MM.1S (cell line): ENCODE results near the gene ZNF618.

ENCODE experiments used
- DNase-seq: peaks from one replicate; pipeline ENCODE4 v3.0.0-alpha.2; 2015
- H2AFZ ChIP-seq: fragments of 300-600 bp; sonication (generic); 2 replicates; pipeline ENCODE4 v1.6.0; 2016; ENCODE audit warnings: antibody characterized with exemption, low read length
- H3F3A ChIP-seq: fragments of 300-600 bp; sonication (generic); 2 replicates; pipeline ENCODE4 v1.6.1; 2016; ENCODE audit warnings: mild to moderate bottlenecking, antibody characterized with exemption, low read length, moderate library complexity, mixed read lengths; ENCODE audit not compliant: insufficient read depth
- H3K27ac ChIP-seq: fragments of 300-600 bp; sonication (generic); 2 replicates; pipeline ENCODE4 v1.5.1; 2016; ENCODE audit warnings: mild to moderate bottlenecking, low read length
- H3K27me3 ChIP-seq: fragments of 300-600 bp; sonication (generic); replicated peaks from 2 replicates; pipeline ENCODE4 v1.6.0; 2016; ENCODE audit warnings: low read length; ENCODE audit not compliant: insufficient read depth
- H3K36me3 ChIP-seq: fragments of 300-600 bp; sonication (generic); replicated peaks from 2 replicates; pipeline ENCODE4 v1.6.1; 2016; ENCODE audit warnings: mild to moderate bottlenecking, low read length, mixed read lengths; ENCODE audit not compliant: insufficient read depth
- H3K4me1 ChIP-seq: fragments of 300-600 bp; sonication (generic); 2 replicates; pipeline ENCODE4 v1.6.1; 2016; ENCODE audit warnings: low read length, mixed read lengths
- H3K4me2 ChIP-seq: fragments of 300-600 bp; sonication (generic); 2 replicates; pipeline ENCODE4 v1.6.0; 2016; ENCODE audit warnings: low read depth, low read length
- H3K4me3 ChIP-seq: fragments of 300-600 bp; sonication (generic); 2 replicates; pipeline ENCODE4 v1.5.1; 2016; ENCODE audit warnings: low read length, mixed read lengths
- H3K79me2 ChIP-seq: fragments of 300-600 bp; sonication (generic); 2 replicates; pipeline ENCODE4 v1.6.1; 2016; ENCODE audit warnings: mixed run types, low read length, mixed read lengths
- H3K9ac ChIP-seq: fragments of 300-600 bp; sonication (generic); 2 replicates; pipeline ENCODE4 v1.6.1; 2016; ENCODE audit warnings: low read length, mixed read lengths
- H3K9me2 ChIP-seq: fragments of 300-600 bp; sonication (generic); replicated peaks from 2 replicates; pipeline ENCODE4 v1.6.1; 2016; ENCODE audit warnings: mild to moderate bottlenecking, low read length, mixed read lengths; ENCODE audit not compliant: insufficient read depth
- H3K9me3 ChIP-seq: fragments of 300-600 bp; sonication (generic); replicated peaks from 2 replicates; pipeline ENCODE4 v1.6.1; 2016; ENCODE audit warnings: mild to moderate bottlenecking, low read length, mixed read lengths; ENCODE audit not compliant: insufficient read depth
- H4K20me1 ChIP-seq: fragments of 300-600 bp; sonication (generic); 2 replicates; pipeline ENCODE4 v1.6.1; 2016; ENCODE audit warnings: mild to moderate bottlenecking, low read length, moderate library complexity, mixed read lengths; ENCODE audit not compliant: insufficient read depth
- EZH2 ChIP-seq: fragments of 300-600 bp; sonication (generic); optimal IDR thresholded peaks from 2 replicates; pipeline ENCODE3; 2017; ENCODE audit warnings: low read depth, mild to moderate bottlenecking, antibody characterized with exemption, low read length, mixed read lengths
- EZH2phosphoT487 ChIP-seq: fragments of 300-600 bp; sonication (generic); IDR thresholded peaks from 2 replicates; pipeline ENCODE4 v1.6.1; 2018; ENCODE audit warnings: antibody characterized with exemption, low read length
- TF ChIP-seq, protein P1 (sequence below): fragments of 300-600 bp; sonication (generic); IDR thresholded peaks from 2 replicates; pipeline ENCODE4 v1.5.1; 2016; ENCODE audit warnings: antibody characterized with exemption, low read length, mixed read lengths

The ZNF618 gene

DNA sequence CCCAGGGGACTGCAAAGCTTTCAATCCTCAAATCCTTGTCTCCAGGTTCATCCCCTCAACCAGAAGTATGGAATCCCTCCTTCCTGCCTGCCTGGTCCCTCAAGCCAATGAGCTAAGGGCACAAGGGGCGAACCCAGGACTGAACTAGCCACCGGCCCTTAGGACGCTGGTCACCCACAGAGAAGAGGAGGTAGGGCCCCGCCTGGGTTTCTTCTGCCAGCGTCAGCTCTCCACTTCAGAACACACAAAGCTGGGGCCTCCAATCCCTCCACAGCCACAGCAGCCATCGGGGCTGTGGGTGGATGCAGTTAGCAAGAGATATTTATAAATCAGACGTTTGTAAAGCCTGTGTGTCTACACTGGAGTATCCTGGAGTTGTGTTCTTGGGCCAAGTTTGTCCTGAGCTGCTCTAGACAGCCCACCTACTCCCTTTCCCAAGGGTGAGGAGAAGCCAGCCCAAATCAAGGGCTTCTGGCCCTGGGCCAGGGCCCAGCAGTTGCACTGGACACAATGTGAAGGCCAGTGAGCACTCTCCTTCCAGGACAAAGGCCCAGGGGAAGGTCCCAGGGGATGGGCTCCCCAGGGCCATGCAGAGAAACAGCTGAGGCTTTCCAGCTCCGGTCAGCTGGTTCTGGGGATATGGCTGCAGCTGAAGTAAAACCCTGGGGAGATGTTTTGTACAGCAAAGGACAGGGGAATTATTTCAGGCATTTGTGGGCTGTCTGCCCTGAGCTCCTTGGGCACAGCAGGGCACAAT is 183.1 kb downstream of the ZNF618 start:
- no peak overlapping the region for H3K27ac ChIP-seq
- TF ChIP-seq EZH2 = no peak
- TF ChIP-seq EZH2phosphoT487 = no peak
- TF ChIP-seq, protein P1, sequence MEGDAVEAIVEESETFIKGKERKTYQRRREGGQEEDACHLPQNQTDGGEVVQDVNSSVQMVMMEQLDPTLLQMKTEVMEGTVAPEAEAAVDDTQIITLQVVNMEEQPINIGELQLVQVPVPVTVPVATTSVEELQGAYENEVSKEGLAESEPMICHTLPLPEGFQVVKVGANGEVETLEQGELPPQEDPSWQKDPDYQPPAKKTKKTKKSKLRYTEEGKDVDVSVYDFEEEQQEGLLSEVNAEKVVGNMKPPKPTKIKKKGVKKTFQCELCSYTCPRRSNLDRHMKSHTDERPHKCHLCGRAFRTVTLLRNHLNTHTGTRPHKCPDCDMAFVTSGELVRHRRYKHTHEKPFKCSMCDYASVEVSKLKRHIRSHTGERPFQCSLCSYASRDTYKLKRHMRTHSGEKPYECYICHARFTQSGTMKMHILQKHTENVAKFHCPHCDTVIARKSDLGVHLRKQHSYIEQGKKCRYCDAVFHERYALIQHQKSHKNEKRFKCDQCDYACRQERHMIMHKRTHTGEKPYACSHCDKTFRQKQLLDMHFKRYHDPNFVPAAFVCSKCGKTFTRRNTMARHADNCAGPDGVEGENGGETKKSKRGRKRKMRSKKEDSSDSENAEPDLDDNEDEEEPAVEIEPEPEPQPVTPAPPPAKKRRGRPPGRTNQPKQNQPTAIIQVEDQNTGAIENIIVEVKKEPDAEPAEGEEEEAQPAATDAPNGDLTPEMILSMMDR = no peak
- H3K27me3 ChIP-seq = no peaks in the 10 kb centered on the region
- no peaks in the 10 kb centered on the region for H3K79me2 ChIP-seq
- no peak for DNase-seq
- no peak overlapping the region for H3K4me2 ChIP-seq
- no peaks in the 10 kb centered on the region for H3K9me3 ChIP-seq
- H3K36me3 ChIP-seq = no peaks in the 10 kb centered on the region
- no peaks in the 10 kb centered on the region for H3K9me2 ChIP-seq
- H3K4me1 ChIP-seq = no peaks in the 10 kb centered on the region
- no peak overlapping the region for H3K9ac ChIP-seq
- no peak overlapping the region for H3K4me3 ChIP-seq
- H4K20me1 ChIP-seq = no peaks in the 10 kb centered on the region
- H3F3A ChIP-seq = no peaks in the 10 kb centered on the region
- no peak overlapping the region for H2AFZ ChIP-seq

DNA sequence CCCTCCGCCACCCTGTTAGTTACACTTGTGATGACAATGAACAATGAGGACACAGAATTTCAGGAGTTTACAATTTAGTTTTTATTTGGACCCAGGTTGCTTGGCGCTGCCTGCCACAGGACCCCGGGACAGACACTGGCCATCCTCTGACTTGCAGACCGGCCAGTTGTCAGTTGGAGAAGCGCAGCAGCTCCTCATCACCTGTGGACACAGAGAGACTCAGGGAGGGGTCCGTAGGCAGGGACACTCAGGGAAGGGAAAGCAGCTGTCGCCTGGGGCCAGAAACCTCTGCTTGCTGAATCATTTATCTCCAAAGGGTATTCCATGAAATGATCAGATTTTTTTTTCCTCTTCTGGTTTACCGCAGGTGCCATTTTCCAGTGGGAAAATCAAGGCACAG is 184.0 kb downstream of the ZNF618 start:
- Histone ChIP-seq H2AFZ (no peak overlapping the region), H3K4me3 (no peak overlapping the region), H3K27ac (no peak overlapping the region), H3K4me1 (no peaks in the 10 kb centered on the region), H3K9me2 (no peaks in the 10 kb centered on the region), H3F3A (no peaks in the 10 kb centered on the region), H3K4me2 (no peak overlapping the region), H3K9ac (no peak overlapping the region), H3K36me3 (no peaks in the 10 kb centered on the region), H3K79me2 (no peaks in the 10 kb centered on the region), H3K9me3 (no peaks in the 10 kb centered on the region), H3K27me3 (no peaks in the 10 kb centered on the region), H4K20me1 (no peaks in the 10 kb centered on the region)
- TF ChIP-seq, protein P1 = no peak
- TF ChIP-seq EZH2phosphoT487 (no peak), EZH2 (no peak)
- no peak for DNase-seq

DNA sequence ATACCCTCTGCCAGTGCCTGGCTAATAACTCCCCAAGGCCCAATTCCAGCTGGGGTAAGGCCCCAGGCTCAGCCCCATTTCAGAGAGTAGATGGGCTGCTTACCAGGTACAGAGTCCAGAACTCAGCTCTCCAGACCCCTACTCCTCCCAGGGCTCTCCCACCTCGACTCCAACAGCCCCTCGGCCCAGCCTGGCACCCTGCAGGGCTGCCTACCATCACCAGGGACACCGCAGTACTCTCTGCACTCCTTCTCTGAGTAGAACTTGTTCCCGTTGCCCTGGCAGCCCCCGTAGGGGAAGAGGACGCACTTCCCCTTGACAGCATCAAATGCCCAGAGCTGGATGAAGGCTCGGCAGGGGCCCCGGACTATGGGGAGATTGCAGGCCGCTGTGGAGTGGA is 184.6 kb downstream of the ZNF618 start:
- H2AFZ ChIP-seq = no peak overlapping the region
- DNase-seq = no peak
- H3K4me2 ChIP-seq = no peak overlapping the region
- no peaks in the 10 kb centered on the region for H3K4me1 ChIP-seq
- no peaks in the 10 kb centered on the region for H3F3A ChIP-seq
- H3K27me3 ChIP-seq = no peaks in the 10 kb centered on the region
- no peaks in the 10 kb centered on the region for H3K79me2 ChIP-seq
- no peak overlapping the region for H3K4me3 ChIP-seq
- H3K9me3 ChIP-seq = no peaks in the 10 kb centered on the region
- H3K27ac ChIP-seq = no peak overlapping the region
- no peak for TF ChIP-seq EZH2phosphoT487
- TF ChIP-seq, protein P1 = no peak
- TF ChIP-seq EZH2 = no peak
- no peaks in the 10 kb centered on the region for H3K9me2 ChIP-seq
- H4K20me1 ChIP-seq = no peaks in the 10 kb centered on the region
- H3K9ac ChIP-seq = no peak overlapping the region
- H3K36me3 ChIP-seq = no peaks in the 10 kb centered on the region
